NCI-H446 (cell line): ENCODE data around the gene SULT1B1.
"Not testable (repeated sequence)": the region's sequence is repeated elsewhere in the genome, so short reads cannot be mapped to it uniquely, and the experiment has no call there.

ENCODE experiments used
- DNase-seq, 2 experiments: peaks; one replicate each; lab custom pipeline; 2025; lab: John Stamatoyannopoulos, UW

Gene SULT1B1

DNA sequence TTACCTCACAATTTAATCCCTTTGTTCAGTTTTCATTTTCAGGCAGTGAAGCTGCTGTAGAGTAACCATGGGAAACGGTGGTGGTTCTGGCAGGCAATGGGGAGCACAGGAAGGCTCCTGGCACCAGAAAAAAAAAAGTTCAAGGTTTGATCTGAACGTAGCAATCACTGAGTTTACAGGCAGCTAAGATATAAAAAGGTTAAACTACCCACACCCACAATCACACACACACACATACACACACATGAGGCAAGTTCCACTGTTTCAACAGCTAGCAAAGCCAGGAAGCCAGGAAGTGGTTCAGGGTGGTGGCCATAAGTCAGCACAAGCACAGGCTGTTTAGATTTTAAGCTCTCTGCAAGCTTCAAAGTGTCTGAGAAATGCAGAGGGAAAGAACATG lies at the start of gene SULT1B1:
SULT1B1 (minus strand) TSS at position 166 of the 400 bp plus-strand sequence. CDS start 5,403 bp downstream, outside the sequence.
- DNase-seq, result no peak

DNA sequence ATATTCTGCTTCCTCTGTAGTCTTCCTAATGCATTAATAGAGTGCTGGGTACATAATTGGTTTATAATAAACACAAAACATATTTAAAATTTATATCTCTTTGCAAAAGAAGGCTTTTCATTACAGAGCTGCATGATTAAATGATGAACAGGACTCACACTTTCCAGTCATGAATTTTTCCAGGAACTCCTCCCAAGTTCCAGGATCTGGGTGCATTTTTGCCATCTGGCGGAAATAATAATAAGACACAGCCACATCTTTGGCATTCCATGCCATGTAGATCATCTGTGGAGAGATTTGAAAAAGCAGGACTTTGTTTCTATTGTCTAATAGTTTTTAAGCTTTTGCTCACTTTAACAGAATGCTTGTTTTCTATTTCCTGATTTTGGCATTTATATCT lies 40.2 kb upstream of the SULT1B1 start:
- no peak for DNase-seq

DNA sequence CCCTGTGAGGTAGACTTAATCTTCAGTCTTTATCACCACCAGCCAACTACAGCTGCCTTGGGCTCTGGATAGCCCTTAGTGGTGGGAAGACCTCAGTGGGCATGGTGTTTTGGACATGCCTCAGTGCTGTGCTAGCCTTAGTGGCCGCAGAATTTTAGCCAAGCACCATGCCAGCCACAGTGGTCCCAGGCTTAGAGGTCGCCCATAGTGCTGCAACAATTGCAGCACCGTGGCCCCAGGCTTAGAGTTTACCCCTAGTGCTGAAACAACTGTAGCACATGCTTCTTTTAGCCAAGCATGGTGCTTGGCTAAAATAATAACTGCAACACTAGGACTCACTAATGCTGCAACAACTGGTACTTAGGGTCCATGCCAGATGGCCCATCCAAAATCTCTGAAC lies 38.9 kb upstream of the SULT1B1 start:
- no peak for DNase-seq

DNA sequence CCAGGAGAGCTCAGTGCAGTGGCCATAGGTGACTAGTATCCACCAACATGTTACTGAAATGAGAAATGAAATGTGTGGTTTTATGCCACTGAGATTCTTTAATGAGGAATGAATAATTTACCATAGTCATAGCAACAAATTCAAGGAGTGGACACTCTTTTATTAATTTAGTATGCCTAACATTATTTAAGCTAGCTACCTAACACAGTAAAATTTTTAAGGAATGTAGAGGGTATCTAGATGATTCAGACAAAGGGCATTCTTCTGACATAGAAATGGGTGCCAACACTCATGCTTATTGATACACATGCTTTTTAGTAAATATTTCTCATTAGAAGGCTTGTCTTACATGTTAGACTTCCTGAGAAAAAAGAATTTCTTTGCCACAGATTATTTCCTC lies 33.3 kb upstream of the SULT1B1 start:
- no peak for DNase-seq

- DNase-seq, result no peak
Observed at GRCh38 chr4:69787879-69788278, 27.5 kb upstream of the SULT1B1 start.

DNA sequence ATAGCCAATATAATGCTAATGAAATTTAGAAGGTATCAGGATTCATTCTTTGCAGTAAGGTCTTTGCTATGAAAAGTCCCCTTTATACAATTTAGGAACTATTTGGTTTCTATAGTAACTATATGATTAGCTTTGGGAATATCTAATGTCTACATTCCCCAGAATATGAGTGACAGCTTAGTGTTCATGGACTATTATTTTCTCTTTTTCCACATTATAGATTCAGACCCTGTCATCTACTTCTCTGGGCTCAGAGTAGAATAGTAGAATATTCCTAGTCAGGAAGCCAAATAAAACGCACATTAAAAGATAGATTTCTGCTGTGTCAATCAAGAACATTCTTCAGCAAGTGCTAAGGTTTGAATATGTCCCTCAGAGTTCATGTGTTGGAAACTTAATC lies 26.1 kb upstream of the SULT1B1 start:
- DNase-seq, result no peak

GRCh38 chr4:69785211-69785831 lies 24.9 kb upstream of the SULT1B1 start:
- no peak for DNase-seq

GRCh38 chr4:69782651-69783310 lies 22.4 kb upstream of the SULT1B1 start:
- DNase-seq, result no peak

DNA sequence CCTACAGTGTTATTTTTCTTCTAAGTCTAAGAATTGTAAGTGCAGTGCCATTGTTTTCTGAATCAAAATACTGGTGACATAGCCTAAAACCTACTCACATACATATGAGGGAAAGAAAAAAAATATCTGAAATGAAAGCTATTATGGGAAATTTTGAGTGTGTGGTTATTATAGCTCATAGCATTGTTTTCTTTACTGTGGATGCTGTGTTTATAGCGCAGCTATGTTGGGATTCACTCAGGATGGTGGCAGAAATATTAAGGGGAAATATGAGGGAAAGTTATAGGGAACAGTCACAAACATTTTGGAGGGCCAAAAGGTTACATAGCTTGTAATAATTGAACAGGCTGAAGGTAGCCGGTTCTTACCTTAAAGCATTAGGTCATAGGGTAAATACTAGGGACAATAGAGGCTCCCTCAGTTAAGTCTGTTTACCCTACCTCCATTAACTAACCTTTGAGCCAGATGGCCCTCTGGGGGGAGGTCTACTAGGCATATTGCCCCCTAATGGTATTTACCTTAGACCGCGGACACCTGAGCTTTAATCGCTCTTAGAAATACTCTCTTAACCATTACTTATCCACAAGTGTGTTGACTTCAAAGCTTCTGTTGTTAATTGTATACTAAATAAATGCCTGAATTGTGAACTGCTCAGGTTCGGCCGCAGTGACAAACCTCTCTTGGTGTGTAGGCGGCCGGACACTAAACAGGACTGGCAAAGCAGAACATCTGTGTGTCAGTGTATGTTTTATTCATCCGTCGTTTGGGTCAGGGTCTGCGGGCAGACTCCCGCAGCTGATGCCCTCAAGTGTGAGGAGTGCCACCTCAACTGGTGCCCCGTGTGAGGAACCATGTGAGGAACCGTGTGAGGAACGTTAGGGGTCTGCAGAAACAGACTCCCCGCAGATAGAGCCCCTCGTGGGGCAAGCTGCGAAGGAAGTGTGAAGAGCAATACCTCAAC lies 21.3 kb upstream of the SULT1B1 start:
- no peak for DNase-seq

DNA sequence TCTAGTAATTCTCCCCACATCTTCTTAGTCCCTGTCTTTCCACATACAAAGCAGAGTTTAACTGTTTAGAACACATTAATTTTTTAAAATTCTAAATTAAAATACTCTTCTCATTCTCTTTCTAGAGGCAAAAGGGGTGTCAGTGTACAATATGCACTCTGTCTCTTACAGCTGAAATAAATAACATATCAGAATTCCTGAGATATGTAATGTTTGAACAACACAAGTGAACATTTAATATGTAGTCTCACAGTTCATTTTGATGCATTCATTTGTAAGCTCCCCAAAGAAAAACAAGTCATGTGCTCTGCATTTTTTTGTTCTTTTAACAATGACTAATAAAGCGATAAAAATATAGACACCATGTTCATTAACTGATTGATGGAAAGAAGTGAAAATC lies 19.7 kb upstream of the SULT1B1 start:
- DNase-seq, result no peak

DNA sequence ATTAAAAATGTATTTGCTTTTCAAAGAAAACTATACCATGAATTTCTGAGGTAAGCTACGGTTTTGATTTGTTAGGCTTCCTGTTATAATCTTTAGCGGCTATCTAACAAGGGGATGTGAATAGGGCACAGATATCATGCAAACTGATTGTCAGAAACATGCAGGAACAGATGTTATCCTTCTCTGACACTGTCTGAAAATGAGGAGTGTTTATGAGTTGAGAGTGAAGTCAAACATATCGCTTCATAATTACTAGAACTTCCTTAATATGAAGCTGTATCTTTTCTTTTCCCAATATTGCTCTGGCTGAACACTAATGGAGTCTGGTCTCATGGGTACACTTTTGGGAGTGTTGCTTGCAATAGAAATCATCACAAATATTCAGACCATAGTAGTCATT lies 16.3 kb upstream of the SULT1B1 start:
- no peak for DNase-seq

GRCh38 chr4:69775321-69775867 lies 15.0 kb upstream of the SULT1B1 start:
- no peak for DNase-seq

DNA sequence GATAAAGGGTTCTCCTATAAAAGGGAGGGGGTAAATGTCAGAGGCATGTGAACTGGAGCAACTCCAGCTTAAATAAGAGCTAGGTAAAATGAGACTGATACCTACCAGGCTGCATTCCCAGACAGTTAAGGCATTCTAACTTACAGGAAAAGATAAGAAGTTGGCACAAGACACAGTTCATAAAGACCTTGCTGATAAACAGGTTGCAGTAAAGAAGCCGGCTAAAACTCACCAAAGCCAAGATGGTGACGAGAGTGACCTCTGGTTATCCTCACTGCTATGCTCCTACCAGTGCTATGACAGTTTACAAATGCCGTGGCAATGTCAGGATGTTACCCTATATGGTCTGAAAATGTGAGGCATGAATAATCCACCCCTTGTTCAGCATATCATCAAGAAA lies 13.1 kb upstream of the SULT1B1 start:
- DNase-seq, result no peak

DNA sequence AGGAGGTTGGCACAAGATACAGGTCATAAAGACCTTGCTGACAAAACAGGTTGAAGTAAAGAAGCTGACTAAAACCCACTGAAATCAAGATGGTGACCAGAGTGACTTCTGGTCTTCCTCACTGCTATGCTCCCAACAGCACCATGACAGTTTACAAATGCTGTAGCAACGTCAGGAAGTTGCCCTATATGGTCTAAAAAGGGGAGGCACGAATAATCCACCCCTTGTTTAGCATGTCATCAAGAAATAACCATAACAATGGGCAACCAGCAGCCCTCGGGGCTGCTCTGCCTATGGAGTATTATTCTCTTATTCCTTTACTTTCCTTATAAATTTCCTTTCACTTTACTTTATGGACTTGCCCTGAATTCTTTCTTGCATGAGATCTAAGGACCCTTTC lies 8.1 kb upstream of the SULT1B1 start:
- not testable (repeated sequence) for DNase-seq

DNA sequence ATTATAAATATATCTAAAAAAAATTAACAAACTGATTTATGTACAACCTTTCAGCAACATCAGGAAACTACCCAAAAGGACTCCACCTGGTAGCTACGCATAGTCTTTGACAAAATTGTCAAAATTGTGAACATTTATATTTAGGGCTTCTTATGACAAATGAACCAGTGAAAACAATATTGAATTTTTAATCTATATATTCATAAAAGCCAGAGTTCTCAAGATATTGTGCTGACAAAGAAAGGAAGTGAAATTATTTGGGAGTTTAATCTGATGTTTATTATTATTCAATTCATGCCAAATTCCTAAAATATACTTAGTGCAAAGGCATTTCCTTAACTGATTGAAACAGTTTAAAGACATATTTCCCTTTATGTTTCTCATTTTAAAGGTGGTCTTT lies 5.3 kb upstream of the SULT1B1 start:
- no peak for DNase-seq

- no peak for DNase-seq
Observed at GRCh38 chr4:69764311-69764710, 3.9 kb upstream of the SULT1B1 start.

DNA sequence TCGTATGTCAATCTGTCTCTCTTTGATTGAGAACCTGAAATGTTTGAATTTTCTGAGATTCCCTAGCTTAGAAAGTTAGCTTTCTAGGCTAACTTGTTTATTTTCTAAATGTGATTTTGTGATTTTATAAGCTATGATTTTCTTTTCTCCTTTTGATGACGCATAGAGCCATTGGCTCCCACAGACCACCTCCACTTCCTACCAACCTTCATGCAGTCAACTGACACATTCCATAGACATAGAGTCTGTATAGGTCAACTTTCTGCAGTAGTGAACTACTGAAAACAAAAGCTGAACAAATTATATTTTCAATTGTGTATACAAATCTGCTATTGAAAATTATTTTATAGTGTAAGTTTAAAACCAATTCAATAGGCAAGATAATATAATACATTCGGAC lies 2.8 kb upstream of the SULT1B1 start:
- DNase-seq, result no peak

GRCh38 chr4:69759189-69759604 lies 1.2 kb downstream of the SULT1B1 start:
- no peak for DNase-seq

DNA sequence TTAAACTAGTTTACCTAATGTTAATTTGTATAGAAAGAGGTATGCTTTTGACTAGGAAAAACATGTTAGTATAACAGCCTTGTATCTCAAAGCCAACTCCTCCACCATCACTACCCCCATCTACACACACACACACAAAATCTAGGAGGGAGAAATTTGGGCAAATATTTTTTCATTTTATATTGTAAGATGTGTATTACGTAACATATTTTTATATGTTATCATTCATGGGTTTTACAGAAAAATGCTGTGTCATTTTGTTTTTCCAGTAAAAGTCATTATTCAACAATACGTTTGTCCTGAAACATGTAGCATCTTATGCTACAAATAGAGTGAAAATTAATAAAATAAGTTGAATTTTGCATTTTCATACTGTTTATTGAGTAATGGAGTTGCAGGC lies 3.0 kb downstream of the SULT1B1 start:
- DNase-seq, result no peak

DNA sequence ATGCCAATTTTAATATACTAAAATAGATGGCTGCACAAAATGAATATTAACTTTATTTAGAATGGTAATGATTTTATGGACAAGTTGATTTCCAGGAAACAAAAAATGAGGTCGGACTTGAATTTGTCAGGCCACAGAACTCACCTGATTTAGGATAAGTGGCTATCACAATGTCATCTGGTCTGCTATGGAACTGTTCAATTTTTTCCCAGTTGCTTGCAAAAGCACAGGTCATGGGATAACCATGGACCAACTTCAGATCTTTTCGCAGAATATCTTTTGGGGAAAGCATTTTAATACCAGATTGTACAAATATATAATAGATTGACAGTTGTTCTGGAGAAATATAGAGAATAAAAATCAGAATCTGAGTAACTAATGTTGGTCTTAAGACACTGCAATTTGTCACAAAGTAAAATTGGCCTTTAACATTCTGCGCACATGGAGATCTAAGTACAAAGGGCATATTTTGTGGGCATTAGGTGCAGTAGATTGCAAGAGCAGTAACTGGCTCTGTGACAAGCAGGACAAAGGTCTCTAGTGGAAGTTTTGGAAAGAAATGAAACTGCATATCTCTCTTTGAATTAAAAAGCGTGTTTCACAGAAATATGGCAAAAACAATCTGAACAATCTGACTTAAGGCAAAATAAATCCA lies 5.4 kb downstream of the SULT1B1 start:
- DNase-seq, result no peak

- DNase-seq, result no peak
Observed at GRCh38 chr4:69753686-69754085, 6.7 kb downstream of the SULT1B1 start.

DNA sequence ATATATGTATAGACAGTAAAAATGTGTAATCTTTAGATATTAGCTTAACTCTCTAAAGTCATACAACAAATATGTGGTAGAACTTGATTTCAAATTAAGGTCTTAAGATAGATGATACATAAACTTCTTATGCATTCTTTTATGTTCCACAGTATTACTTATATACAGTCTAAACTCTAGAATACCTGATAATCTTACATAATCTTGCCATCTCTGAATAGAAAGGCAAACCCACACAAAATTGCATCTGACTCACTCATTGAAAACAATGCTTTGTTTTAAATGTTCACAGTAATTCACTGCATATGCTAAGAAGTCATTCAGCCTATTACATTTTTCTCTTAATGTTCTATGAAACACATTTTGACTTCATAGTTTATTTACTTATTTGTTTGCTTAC lies 10.1 kb downstream of the SULT1B1 start:
- DNase-seq, result no peak
